HG02623 (cell line): ENCODE results near the gene RCC2.
"Not testable (repeated sequence)": the region's sequence is repeated elsewhere in the genome, so short reads cannot be mapped to it uniquely, and the experiment has no call there.

Experiments
- ATAC-seq: cut with Tn5 transposase; IDR thresholded peaks from one replicate; pipeline ENCODE4 v1.9.1; 2021; ENCODE audit warnings: moderate library complexity; ENCODE audit not compliant: unreplicated experiment

The RCC2 gene

DNA sequence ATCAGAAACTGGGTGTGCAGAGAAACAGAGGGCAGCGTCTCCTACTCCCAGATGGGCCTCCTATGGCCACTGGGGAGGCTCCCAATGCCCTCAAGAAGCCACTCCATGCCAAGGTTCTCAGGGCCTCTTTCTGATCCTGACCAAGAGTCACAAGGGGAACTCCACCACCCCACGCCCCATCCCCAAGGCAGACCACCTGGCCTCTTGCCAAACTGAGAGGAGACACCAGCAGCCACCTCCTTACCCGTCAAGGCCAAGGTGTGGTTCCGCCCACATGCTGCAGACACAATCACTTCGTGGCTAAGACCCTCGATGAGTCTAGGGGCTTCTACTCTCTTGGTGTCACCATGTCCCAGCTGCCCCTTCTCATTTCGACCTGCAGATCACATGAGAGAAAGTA is 17.0 kb downstream of the RCC2 start:
- ATAC-seq: no peak

DNA sequence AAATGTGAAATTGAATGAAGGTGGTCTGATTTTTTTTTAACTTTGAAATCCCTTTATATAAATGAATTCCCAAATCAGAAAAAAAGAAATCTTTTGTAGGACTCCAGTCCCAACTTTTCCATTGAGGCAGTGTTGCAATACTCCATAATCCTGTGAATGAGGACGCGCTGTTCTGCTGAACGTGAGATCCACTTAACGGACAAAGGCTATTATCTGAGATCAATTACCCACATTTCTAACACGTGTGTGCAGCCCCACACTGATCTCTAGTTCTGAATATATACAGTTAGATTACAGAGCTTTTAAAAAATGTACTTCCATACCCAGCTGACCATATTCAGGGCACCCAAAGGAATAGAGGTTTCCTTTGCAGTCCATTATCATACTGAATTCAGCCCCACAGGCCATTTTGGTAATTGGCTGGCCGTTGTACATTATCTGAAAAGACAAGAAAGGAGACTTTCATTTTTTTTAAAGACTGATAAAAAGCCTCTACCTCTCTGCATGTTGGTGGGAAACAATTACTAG is 19.0 kb downstream of the RCC2 start:
- no peak for ATAC-seq

DNA sequence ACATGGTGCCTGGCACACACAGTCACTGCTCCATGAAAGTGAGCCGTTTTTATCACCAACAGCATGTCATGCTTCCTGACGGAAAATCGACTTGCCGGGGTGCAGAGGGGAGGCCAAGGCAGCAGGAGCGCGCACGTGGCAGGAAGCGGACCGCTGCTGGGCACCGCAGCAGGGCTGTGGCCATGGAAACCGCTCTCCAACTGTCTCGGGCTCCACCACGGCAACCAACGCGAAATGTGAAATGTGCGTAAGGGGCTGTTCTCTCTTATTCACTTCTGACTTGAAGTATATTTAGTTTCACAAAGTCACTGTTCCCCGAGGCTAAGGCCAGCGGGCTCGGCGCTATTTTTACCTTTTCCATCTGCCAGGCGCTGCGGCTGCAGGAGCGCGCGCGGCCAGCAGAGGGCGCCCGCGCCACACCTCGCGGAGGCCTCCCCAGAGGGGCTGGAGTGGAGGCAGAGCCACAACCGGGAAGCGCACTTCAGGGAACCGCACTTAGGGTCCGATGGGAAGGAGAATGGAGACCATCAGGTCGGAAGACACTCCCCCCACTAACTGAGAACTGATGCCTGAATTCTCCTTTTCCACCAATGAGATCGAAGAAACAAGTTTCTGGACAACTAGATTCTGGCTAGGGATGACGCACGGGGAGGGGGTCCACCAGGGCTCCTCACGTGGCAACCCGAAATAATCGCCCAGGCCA is 19.7 kb downstream of the RCC2 start:
- ATAC-seq: no peak

DNA sequence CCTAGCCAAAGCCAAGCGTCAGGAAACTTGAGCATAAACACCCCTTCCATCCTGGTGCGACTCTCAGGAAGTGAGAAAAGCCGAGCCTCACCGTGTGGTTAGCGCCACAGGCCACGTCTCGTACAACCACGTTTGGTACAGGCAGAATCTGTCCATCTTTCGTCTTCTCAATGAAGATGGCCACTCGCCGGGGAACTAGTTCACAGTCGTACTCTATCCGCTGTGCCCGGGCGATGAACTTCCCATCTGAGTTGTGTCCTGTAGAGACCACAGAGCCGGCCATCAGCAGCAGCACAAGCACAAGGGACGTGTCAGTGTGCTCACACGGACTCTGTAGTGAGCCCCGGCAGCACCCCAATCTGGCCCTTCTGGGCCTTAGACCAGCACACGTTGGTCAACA is 23.1 kb downstream of the RCC2 start:
- no peak for ATAC-seq

DNA sequence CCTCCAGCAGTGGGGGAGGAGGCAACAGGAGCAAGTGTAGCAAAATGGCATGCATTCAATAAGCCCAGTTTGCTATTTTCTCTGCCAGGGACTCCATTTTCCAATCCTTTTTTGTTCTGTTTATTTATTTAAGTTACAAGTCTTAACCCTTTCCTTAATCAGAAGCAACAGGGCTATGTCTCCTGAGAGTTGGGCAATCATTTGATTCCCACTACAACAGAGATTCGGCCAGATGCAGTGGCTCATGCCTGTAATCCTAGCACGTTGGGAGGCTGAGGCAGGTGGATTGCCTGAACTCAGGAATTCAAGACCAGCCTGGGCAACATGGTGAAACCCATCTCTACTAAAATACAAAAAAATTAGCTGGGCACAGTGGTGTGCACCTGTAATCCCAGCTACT is 25.5 kb downstream of the RCC2 start:
- no peak for ATAC-seq

DNA sequence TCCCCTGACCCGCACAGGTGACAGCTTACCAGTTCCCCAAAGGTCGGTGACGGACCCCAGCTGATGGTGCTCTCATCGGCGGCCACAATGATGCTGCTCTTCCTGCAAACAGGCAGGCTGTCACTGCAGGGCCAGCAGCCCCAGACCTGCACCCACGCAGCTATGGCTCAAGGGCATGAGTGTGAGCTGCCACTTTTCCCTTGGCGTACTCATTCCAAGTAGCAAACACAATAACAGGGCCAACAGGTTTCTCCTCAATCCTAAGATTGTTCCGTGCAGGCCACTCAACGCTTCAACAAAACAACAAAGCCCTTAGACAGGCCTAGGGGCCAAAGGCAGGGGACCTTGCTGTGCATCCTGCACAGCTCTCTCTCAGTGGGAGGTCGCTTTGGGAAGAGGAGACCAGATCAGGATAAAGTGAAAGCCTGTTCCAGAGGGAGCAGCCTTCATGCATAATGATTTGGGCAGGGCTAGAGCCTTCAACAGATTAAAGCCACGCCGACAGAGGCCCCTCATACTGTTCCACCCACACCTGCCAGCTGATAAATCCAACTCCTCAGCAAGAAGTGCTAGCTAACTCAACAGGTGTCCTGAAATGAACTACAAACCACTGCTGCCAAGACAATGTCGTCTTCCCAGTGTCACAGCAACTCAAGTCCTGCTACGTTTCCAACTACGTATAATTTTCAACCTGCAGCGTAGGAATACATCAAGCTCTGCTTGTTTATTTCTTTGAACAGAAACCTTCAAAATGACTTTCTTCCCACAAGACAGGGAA is 27.2 kb downstream of the RCC2 start:
- no peak for ATAC-seq

DNA sequence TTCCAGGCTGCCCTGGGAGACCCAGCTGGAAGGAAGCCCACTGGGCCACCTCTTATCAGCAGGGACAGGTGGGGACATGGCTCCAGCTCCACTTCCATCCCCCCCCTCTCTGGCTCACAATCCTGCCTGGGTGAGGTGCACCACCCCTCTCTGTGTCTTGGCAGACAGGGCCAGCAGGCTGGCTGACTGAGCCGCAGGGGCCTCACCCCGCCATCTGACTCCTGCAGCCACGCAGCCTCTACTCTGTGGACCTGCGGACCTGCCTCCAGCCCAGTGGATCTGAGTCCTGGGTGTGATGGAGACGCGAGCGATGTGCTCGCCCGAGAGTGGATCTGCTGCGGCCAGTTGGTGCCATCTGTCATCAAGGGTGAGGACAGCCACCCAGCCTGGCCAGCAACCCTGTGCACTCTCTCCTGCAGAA is 30.1 kb downstream of the RCC2 start:
- no peak for ATAC-seq

DNA sequence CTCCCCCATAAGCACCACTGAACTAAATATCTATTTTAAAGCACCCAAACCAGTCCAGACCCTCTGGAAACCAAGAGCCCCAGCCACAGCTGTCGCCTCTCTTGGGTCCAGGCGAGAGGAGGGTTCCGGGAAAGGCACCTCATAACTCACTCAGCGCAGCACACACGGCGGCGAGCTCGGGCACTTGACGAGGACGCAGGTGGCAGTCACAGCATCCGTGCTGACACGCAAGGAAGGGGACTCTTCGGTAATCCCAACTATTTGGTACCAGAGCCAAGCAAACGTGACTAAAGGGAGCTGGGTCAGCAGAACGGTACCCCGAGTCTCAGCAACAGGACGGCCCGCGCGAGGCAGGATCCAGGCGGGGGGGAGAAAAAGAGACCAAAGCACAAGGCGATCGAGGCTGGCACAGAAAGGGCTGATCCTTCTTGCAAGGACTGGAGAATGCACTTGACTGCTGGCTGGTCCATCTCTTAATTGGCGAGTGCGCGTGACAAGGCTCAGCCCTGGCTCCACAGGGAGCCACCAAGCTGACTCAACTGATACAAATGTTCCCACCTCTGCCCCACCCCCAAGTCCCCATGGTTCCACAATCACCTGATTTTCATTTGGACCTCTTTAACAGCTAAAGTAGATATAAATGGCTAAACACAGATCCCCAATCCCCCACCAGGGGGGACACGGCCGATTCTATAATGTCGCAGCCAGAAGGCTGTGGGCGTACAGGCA is 31.5 kb downstream of the RCC2 start:
- ATAC-seq: not testable (repeated sequence)

DNA sequence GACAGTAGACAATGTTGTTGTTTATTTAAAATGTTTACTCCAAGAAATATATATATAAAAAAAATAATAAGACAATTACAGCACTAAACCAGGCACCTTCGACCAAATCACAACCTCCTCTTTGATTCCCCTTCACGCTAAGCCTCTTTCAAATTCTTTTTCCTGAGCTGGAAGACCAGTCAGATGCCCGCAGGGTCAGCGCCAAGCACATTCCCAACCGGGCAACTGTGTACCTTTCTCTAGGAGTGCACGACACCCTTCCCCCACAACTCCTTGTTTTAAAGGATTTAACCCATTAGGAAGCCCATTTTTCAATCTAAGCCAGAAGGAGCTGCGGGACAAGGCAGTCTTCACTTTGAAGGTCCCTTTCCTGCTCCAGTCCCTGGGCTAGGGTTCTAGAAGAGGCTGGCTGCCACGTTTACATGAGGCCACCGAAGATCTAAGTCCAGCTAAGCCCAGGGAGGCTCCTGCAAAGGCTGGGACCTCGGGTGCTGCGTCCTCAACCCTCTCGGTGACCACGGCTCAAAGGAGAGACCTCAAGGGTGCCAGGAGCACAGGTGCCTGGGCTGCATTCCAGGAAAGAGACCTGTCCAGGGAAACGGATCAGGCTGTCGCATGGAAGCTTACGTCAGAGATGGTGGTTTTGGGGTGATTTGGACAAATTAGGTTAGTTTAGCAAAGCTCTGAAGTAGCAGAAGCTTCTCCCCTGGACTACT is 32.6 kb downstream of the RCC2 start:
- not testable (repeated sequence) for ATAC-seq

DNA sequence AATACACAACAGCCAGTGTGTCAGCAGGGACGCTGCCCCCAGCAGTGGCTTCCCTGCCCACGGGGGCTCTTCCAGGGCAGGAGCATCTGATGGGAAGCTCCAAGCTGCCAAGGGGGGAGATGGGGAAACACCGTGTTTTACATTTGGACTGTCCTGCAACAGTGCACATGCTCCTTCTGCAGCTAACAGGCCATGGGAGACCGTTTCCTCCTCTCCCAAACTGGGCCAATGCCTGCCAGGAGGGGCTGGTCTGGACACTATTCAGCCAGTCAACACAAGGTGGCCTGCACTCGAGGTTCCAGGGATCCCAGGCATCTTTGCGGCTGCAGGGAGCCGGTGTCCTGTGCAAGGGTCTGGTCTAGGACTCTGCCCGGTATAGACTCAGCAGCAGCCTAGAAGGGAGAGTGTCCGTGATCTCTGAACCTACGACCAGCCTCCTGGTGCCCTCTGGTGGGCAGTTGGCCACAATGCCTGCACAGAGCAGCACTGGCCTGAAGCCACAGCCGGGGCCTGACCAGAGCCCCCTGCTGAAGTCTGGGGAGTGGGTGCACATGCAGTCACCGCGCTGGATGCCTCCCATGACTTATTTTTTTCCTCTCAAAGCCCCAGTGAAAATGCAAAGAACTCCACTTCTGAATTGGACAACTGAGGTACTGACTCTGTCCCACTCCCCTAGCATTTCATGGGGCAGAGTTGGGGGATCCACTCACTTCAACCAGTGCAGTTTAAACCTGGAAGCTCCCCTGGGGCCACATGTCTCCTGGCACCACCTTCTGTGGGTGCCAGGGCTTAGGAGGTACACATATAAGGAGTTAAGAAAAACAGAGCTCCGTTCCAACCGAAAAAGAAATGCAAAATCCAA is 33.3 kb downstream of the RCC2 start:
- ATAC-seq: peak; percentile 43

DNA sequence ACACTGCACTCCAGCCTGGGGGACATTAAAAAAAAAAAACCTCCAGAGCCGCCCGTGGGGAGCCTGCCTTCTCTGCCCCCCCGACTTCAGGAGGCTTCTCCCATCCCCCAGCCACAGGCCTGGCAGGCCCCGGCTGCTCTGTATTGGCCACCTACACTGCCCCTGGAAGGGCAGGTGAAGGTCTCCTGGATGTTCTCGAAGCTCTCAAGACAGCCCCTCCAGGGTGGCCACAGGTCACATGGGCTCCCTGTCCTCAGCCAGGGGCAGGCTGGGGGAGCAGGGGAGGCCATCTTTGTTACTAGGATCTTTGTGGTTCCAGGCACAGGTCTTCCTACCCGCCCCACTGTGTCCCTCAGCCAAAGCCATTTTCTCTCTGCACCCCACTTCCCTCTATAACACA is 34.7 kb downstream of the RCC2 start:
- no peak for ATAC-seq

DNA sequence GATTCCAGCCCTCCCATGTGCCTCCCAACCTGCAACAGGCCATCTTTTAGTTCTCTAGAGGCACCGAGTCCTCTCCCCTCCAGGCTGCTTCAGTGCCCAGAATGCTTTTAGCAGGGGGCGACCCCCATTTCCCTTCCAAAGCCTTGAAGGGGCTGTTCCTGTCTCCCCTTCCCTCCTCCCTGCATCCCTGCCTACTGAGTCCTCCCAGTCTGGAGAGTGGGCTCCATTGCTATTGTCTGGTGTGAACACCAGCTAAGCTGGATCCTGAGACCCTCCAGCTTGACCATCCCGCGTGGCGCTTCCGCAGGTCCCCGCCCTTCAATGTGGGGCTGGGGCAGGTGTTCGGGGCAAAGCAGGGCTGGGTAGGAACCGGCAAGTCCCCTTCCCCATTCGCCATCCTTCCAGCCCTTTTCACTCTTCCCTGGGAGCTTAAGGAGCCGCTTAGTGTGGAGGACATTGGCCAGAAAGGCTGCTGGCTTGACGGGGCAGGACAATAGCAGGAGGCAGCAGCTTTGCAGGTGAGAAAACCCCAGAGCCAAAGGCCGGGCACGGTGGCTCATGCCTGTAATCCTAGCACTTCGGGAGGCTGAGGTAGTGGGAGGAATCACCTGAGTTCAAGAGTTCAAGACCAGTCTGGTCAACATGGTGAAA is 35.3 kb downstream of the RCC2 start:
- ATAC-seq: no peak

DNA sequence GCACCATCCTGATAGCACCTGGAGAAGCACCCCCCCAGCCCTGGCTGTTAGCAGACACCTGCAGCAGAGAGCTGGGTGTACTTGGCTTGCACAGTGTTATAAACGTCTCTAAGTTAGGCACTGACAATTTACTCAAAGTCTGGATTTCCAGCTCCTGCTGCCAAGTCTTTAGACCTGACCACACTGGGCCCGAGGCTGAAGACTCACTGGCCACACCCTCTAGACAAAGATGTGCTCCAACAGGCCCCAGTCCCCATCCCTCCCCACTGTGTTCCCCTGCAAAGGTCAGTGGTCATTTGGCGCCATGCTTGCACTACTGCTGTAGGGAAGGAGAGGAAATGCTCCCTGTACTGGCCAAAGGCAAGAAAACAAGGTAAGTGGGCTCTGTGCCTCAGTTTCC is 36.4 kb downstream of the RCC2 start:
- ATAC-seq: no peak

DNA sequence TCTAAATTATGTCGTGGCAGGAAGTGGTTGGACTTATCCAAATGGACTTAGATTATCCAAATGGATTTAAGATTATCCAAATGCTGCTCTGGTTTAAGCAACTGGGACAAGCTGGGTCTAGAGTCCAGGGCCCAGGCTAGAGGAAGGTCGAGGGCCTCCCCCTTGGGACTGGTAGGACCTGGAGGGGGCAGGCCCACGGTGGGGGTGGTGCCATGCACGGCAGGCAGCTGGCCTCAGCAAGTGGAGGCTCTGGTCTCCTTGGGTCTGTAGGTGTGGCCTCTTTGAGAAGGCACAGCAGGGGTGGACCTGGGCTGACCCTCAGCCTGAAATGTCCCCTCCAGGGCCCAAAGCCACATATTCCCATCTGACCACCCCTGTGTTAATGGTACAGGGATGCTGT is 37.6 kb downstream of the RCC2 start:
- ATAC-seq: no peak

DNA sequence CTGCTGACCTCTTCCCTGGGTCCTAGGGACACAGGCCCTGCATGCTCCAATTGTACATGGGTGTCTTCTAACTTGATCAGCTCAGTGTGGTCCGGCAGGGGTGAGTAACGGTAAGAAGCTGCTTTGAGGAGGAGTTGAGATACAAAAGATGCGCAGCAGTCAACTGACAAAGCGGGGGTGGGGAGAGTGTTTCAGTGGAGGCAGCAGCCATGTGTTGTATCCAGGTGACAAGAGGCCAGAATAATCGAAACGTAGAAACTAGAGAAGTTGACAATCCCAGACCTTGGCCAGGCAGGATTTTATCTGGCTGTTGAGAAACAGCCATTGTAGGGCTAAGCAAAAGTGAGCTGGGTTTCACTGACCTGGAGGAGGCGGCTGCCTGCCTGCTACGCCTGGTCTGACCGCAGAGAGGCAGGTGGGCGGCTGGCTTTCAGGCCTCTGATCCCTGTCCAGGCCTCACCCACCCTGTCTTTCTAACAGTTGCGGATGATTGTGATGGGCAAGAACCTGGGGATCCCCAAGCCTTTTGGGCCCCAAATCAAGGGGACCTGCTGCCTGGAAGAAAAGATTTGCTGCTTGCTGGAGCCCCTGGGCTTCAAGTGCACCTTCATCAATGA is 38.6 kb downstream of the RCC2 start:
- no peak for ATAC-seq

DNA sequence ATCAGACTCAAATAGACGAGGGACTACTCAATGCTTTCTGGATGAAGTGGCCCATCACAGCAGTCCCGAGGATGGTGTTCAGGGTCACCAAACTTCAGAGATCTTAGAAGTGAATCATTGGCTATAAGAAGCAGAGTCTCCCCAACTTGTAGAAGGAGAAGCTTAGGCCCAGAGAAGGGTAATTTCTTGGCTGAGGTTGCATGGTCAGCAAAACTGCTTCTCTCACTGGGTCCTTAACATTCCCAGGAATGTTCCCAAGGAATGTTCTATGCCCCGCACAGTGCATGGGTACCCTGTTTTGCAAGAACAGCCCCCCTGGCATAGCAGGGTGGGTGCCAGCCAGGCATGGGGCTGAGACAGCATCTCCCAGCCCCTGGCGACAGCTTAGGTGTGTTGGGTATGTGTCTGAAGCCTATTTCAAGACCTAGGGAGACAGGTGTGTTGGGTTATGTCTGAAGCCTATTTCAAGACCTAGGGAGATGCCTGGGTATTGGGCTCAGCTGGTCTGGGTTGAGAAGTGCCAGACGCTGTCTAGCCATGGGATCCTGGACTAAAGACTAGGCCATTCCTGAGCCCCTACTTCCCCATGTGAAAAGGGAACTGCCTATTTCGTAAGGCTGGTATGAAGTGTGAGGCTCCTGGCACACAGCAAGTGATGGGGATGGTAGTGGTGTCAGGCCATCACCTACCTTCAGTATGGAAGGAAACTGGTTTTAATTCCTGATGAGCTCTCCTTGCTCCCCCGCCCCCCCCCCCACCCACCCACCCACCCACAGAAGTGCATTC is 41.4 kb downstream of the RCC2 start:
- ATAC-seq: no peak

DNA sequence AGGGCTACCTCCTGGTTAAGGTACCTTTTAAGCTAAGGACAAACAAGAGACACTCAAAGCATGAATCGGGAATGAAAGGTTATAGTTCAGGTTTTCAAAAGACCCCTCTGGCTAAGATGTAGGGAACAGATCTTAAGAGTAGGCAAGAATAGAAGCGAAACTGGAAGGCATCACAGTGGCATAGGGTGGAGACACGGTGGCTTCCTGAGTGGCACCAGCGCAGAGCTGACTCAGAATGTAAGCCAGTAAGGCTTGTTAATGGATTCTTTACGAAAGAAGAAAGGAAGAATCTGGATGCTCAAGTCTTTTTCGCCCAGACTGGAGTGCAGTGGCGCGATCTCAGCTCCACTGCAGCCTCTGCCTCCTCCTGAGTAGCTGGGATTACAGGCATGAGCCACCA is 46.2 kb downstream of the RCC2 start:
- no peak for ATAC-seq

DNA sequence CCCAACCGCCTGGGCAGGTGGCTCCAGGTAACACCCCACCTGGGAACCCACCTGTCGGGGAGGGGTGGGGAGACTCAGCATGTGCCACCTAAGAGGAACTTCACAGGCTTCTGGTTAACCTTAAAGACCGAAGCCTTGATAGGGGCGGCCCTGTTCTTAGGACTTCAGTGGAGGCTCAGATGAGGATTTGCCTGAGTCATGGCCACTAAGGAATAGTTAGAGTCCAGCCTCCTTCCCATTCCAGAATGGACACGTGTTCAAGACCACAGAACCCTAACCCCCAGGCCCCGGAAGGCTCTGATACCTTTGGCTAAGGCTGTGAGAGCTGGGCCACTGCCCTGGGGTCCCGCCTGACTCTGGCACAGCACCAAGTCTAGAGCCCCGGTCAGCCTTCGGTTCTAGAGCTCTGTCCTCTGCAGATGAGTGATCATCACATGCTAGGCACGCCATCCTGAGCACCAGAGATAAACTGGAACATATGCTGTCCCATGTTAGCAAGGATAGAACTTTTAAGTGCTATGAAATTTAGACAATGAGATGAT is 47.2 kb downstream of the RCC2 start:
- ATAC-seq: no peak
